Measurements from ENCODE around the gene PKDCC. TPM values are rescaled to one million over a fixed set of nuclear protein-coding genes. Genes with fewer than 3 reads are reported as not detected.
A peak's percentile ranks its signal among the peaks of the same experiment; 100 is the strongest.

Gene PKDCC
- total and polyA plus RNA-seq, 2 of the 13 experiments (the other 11 are each of a cell fraction or from before 2014, with no cell fraction given): 52.6 to 58.8 TPM

GRCh38 chr2:42107249-42108042, 59.6 kb downstream of the PKDCC start (continued):
- TF ChIP-seq IRF1 (CRISPR knock-in tag; IDR thresholded peaks at IDR 0.05; ENCODE audit: low read depth) (no peak), AKAP8 (CRISPR knock-in tag; IDR thresholded peaks at IDR 0.05) (no peak), NFIC (IDR thresholded peaks at IDR 0.05; ENCODE audit: low read length) (0 out of 2 replicates have a peak, but pooled peaks have one; percentile 20), ZSCAN29 (CRISPR knock-in tag; conservative IDR thresholded peaks at IDR 0.05) (no peak), RARA (CRISPR knock-in tag; IDR thresholded peaks at IDR 0.05) (peak; percentile 78), ZNF337 (CRISPR knock-in tag; IDR thresholded peaks at IDR 0.05; ENCODE audit: borderline replicate concordance, low read depth) (no peak), FLYWCH1 (CRISPR knock-in tag; IDR thresholded peaks at IDR 0.05) (no peak), RARG (CRISPR knock-in tag; IDR thresholded peaks at IDR 0.05; ENCODE audit: low read depth) (no peak), ZFP36L1 (CRISPR knock-in tag; IDR thresholded peaks at IDR 0.05) (no peak), MAZ (IDR thresholded peaks at IDR 0.05; ENCODE audit: borderline replicate concordance, low read depth, low read length) (no peak), MAZ (CRISPR knock-in tag; IDR thresholded peaks at IDR 0.05; ENCODE audit: low read depth) (no peak), AKNA (CRISPR knock-in tag; IDR thresholded peaks at IDR 0.05; ENCODE audit: borderline replicate concordance) (no peak), ZBTB42 (CRISPR knock-in tag; IDR thresholded peaks at IDR 0.05) (no peak), ZNF446 (CRISPR knock-in tag; IDR thresholded peaks at IDR 0.05) (no peak), ZNF614 (CRISPR knock-in tag; IDR thresholded peaks at IDR 0.05; ENCODE audit: borderline replicate concordance) (no peak), DNMT1 (CRISPR knock-in tag; IDR thresholded peaks at IDR 0.05) (no peak), IRF9 (CRISPR knock-in tag; IDR thresholded peaks at IDR 0.05; ENCODE audit: borderline replicate concordance) (no peak), PPARG (CRISPR knock-in tag; conservative IDR thresholded peaks at IDR 0.05) (peak; percentile 71), MEIS1 (CRISPR knock-in tag; IDR thresholded peaks at IDR 0.05; ENCODE audit: borderline replicate concordance) (no peak), ZNF841 (CRISPR knock-in tag; IDR thresholded peaks at IDR 0.05; ENCODE audit: borderline replicate concordance) (no peak), FUBP1 (CRISPR knock-in tag; IDR thresholded peaks at IDR 0.05; ENCODE audit: borderline replicate concordance) (no peak)

Data from HepG2 (cell line).